Neural cell (in vitro differentiated cells): Measurements from ENCODE around the gene CNFN.

ENCODE experiments used
- EZH2 ChIP-seq: fragments of 200-600, 300-800 bp; shearing (Covaris generic), sonication (generic); IDR thresholded peaks from 2 replicates; pipeline ENCODE4 v1.6.1; 2014; ENCODE audit warnings: antibody characterized with exemption, low read length, borderline replicate concordance, mild to moderate bottlenecking; ENCODE audit not compliant: insufficient read depth, poor library complexity, severe bottlenecking
- REST ChIP-seq: IDR thresholded peaks from 2 replicates; pipeline ENCODE4 v1.6.1; 2012; ENCODE audit warnings: borderline replicate concordance

GRCh38 chr19:42362891-42363440 lies 27.1 kb downstream of the CNFN start:
- TF ChIP-seq EZH2: no peak
- no peak for TF ChIP-seq REST
